H1 (cell line): Measurements from ENCODE around the gene GAK. TPM values are rescaled to one million over a fixed set of nuclear protein-coding genes. Genes with fewer than 3 reads are reported as not detected.

Experiments
- CTCF ChIA-PET: fragments of 300-600 bp; sonication (Branson Sonifier 250); formaldehyde crosslinking; loops from one replicate; lab custom pipeline; 2021; ENCODE audit not compliant: partially characterized antibody; lab: Charles Lee
- POLR2A ChIA-PET: fragments of 300-600 bp; sonication (Branson Sonifier 250); formaldehyde crosslinking; loops from one replicate; lab custom pipeline; 2021; ENCODE audit warnings: inconsistent platforms; ENCODE audit not compliant: partially characterized antibody; lab: Charles Lee
- DNase-seq, 2 experiments: peaks; one replicate each; pipeline versions ENCODE4 v3.0.0 to v3.0.0-alpha.2; 2010 to 2022; ENCODE audit warnings: low spot score in 2 of 2, low read depth in 1 of 2, mixed read lengths in 1 of 2
- FAIRE-seq: peaks from 2 replicates; lab custom pipeline; 2011; peaks lifted over from hg19 to GRCh38; lab: Jason Lieb, UNC
- H2AFZ ChIP-seq: 2 replicates; pipeline ENCODE4 v1.8.1; 2012; ENCODE audit warnings: low read length, inconsistent platforms
- H2AK5ac ChIP-seq: 2 replicates; pipeline ENCODE4 v1.6.1; 2013; ENCODE audit warnings: low read depth, low read length
- H2BK120ac ChIP-seq: replicated peaks from 2 replicates; pipeline ENCODE3; 2013; ENCODE audit warnings: low read depth, low read length, inconsistent platforms
- H2BK12ac ChIP-seq: 2 replicates; pipeline ENCODE4 v1.6.1; 2013; ENCODE audit warnings: low read depth, low read length
- H2BK15ac ChIP-seq: 2 replicates; pipeline ENCODE4 v1.6.1; 2013; ENCODE audit warnings: low read length
- H2BK20ac ChIP-seq: 2 replicates; pipeline ENCODE4 v1.6.1; 2013; ENCODE audit warnings: low read length
- H2BK5ac ChIP-seq: 2 replicates; pipeline ENCODE4 v1.6.1; 2013; ENCODE audit warnings: low read depth, low read length
- H3K14ac ChIP-seq: 2 replicates; pipeline ENCODE4 v1.6.1; 2013; ENCODE audit warnings: inconsistent platforms; ENCODE audit not compliant: insufficient read length
- H3K18ac ChIP-seq: 2 replicates; pipeline ENCODE4 v1.6.1; 2013; ENCODE audit warnings: low read length; ENCODE audit errors: extremely low read depth
- H3K23ac ChIP-seq: 2 replicates; pipeline ENCODE4 v1.6.1; 2013; ENCODE audit warnings: inconsistent platforms; ENCODE audit not compliant: insufficient read length
- H3K23me2 ChIP-seq: 2 replicates; pipeline ENCODE4 v1.6.1; 2013; ENCODE audit warnings: low read depth, low read length
- H3K27ac ChIP-seq: 2 replicates; pipeline ENCODE4 v1.6.1; 2011; ENCODE audit warnings: low read depth, low read length, inconsistent platforms
- H3K27me3 ChIP-seq, 4 experiments: replicated peaks in 1 of 4; 1 replicate in 1 of 4; 2 replicates in 3 of 4; pipeline versions ENCODE4 v1.6.1 to v1.8.1; 2011 to 2013; ENCODE audit warnings: low read length in 3 of 4, mild to moderate bottlenecking in 3 of 4, inconsistent platforms in 2 of 4, mixed read lengths in 2 of 4, moderate library complexity in 1 of 4; ENCODE audit not compliant: control insufficient read depth in 3 of 4, insufficient read depth in 3 of 4; ENCODE audit errors: extremely low read depth in 1 of 4
- H3K36me3 ChIP-seq, 4 experiments: 2 replicates each; pipeline versions ENCODE4 v1.6.1 to v1.8.1; 2011 to 2013; ENCODE audit warnings: mild to moderate bottlenecking in 4 of 4, low read length in 3 of 4, moderate library complexity in 2 of 4, control low read depth in 1 of 4, inconsistent platforms in 1 of 4; ENCODE audit not compliant: insufficient read depth in 4 of 4, control insufficient read depth in 2 of 4
- H3K4ac ChIP-seq: replicated peaks from 2 replicates; pipeline ENCODE3; 2013; ENCODE audit warnings: low read length, low read depth, mixed read lengths, inconsistent platforms; ENCODE audit not compliant: insufficient read length
- H3K4me1 ChIP-seq, 4 experiments: replicated peaks in 1 of 4; 1 replicate in 1 of 4; 2 replicates in 3 of 4; pipeline versions ENCODE4 v1.6.1 to v1.8.1; 2011 to 2013; ENCODE audit warnings: low read length in 3 of 4, inconsistent platforms in 2 of 4, mixed read lengths in 1 of 4; ENCODE audit not compliant: insufficient read depth in 4 of 4, control insufficient read depth in 3 of 4
- H3K4me2 ChIP-seq, 2 experiments: 2 replicates each; pipeline versions ENCODE4 v1.6.1 to v1.8.1; 2011 to 2013; ENCODE audit warnings: low read depth in 2 of 2, low read length in 2 of 2, control low read depth in 1 of 2, inconsistent platforms in 1 of 2, mild to moderate bottlenecking in 1 of 2; ENCODE audit not compliant: insufficient read depth in 1 of 2
- H3K4me3 ChIP-seq, 4 experiments: fragments of 200-600, 300-600 bp in 1 of 4; sonication (generic), shearing (Covaris generic), sonication (Bioruptor Twin) in 1 of 4; 2 replicates each; pipeline versions ENCODE4 v1.5.1 to v1.8.1; 2011 to 2016; ENCODE audit warnings: low read length in 4 of 4, low read depth in 3 of 4, control low read depth in 2 of 4, inconsistent platforms in 2 of 4, mild to moderate bottlenecking in 2 of 4, mixed read lengths in 1 of 4, moderate library complexity in 1 of 4; ENCODE audit not compliant: insufficient read depth in 2 of 4; ENCODE audit errors: extremely low read depth in 1 of 4
- H3K56ac ChIP-seq: replicated peaks from 2 replicates; pipeline ENCODE3; 2013; ENCODE audit warnings: low read depth, mild to moderate bottlenecking, mixed read lengths, low read length, inconsistent platforms; ENCODE audit not compliant: insufficient read length
- H3K79me1 ChIP-seq: 2 replicates; pipeline ENCODE4 v1.6.1; 2013; ENCODE audit warnings: low read depth, low read length, control low read depth
- H3K79me2 ChIP-seq, 2 experiments: 2 replicates each; pipeline versions ENCODE4 v1.6.1 to v1.8.1; 2012 to 2013; ENCODE audit warnings: low read length in 2 of 2, mild to moderate bottlenecking in 2 of 2, inconsistent platforms in 1 of 2; ENCODE audit not compliant: insufficient read depth in 2 of 2, control insufficient read depth in 1 of 2
- H3K9ac ChIP-seq, 4 experiments: replicated peaks in 1 of 4; 1 replicate in 1 of 4; 2 replicates in 3 of 4; pipeline versions ENCODE4 v1.6.1 to v1.8.1; 2011 to 2013; ENCODE audit warnings: low read depth in 3 of 4, low read length in 3 of 4, control low read depth in 2 of 4, mild to moderate bottlenecking in 2 of 4, moderate library complexity in 2 of 4, inconsistent platforms in 1 of 4; ENCODE audit errors: extremely low read depth in 1 of 4
- H3K9me3 ChIP-seq, 2 experiments: 2 replicates each; pipeline versions ENCODE4 v1.6.1 to v1.8.1; 2012 to 2013; ENCODE audit warnings: mild to moderate bottlenecking in 2 of 2, moderate library complexity in 2 of 2, control low read depth in 1 of 2, inconsistent platforms in 1 of 2, low read depth in 1 of 2, low read length in 1 of 2, mixed read lengths in 1 of 2; ENCODE audit not compliant: insufficient read depth in 2 of 2
- H4K20me1 ChIP-seq, 2 experiments: replicated peaks in 1 of 2; 2 replicates each; pipeline versions ENCODE3 to v1.8.1; 2011 to 2013; ENCODE audit warnings: inconsistent platforms in 2 of 2, low read length in 2 of 2, mild to moderate bottlenecking in 1 of 2; ENCODE audit not compliant: insufficient read depth in 2 of 2, control insufficient read depth in 1 of 2
- H4K5ac ChIP-seq: 2 replicates; pipeline ENCODE4 v1.6.1; 2013; ENCODE audit warnings: low read length, low read depth, mixed read lengths, inconsistent platforms; ENCODE audit not compliant: insufficient read length
- H4K8ac ChIP-seq: 2 replicates; pipeline ENCODE4 v1.8.0; 2013; ENCODE audit warnings: mild to moderate bottlenecking, moderate library complexity, low read length, inconsistent platforms; ENCODE audit not compliant: insufficient read depth; ENCODE audit errors: extremely low read depth
- H4K91ac ChIP-seq: replicated peaks from 2 replicates; pipeline ENCODE3; 2013; ENCODE audit warnings: low read length, mixed read lengths, inconsistent platforms; ENCODE audit not compliant: insufficient read length
- ASH2L ChIP-seq: fragments of 200-600, 300-600 bp; sonication (generic); IDR thresholded peaks from one replicate; pipeline ENCODE4 v1.7.1; 2017; ENCODE audit warnings: low read length
- ATF2 ChIP-seq: IDR thresholded peaks from 2 replicates; pipeline ENCODE4 v1.6.1; 2012; ENCODE audit warnings: low read length, inconsistent platforms
- CREB1 ChIP-seq: IDR thresholded peaks from 2 replicates; pipeline ENCODE4 v1.6.1; 2012; ENCODE audit warnings: inconsistent platforms
- RAD21 ChIP-seq, 2 experiments: IDR thresholded peaks in 1 of 2; conservative IDR thresholded peaks in 1 of 2; 2 replicates each; pipeline ENCODE4 v1.6.1; 2011; ENCODE audit warnings: low read depth in 2 of 2, low read length in 2 of 2, improper control_type of control experiment in 1 of 2, inconsistent platforms in 1 of 2, mild to moderate bottlenecking in 1 of 2, moderate library complexity in 1 of 2
- SP4 ChIP-seq: IDR thresholded peaks from 2 replicates; pipeline ENCODE4 v1.6.1; 2012; ENCODE audit warnings: low read length, inconsistent platforms
- WGBS, 2 experiments: shearing (Covaris generic) in 1 of 2; methylation state at CpG; one replicate each; pipeline versions ENCODE4 v1.1.6 to v1.1.7; 2013 to 2015; ENCODE audit warnings: low lambda C conversion rate in 2 of 2, mixed read lengths in 2 of 2, inconsistent platforms in 1 of 2, low coverage in 1 of 2, missing lambda C conversion rate in 1 of 2; ENCODE audit not compliant: insufficient replicate concordance in 2 of 2, insufficient coverage in 1 of 2, insufficient read length in 1 of 2; ENCODE audit errors: extremely low coverage in 1 of 2, missing lambda C conversion rate in 1 of 2; 5-methylcytosine and 5-hydroxymethylcytosine counted together
- polyA plus RNA-seq, 7 experiments: library from polyadenylated mRNA; depleted of rRNA in 3 of 7; stranded (reverse) in 5 of 7; unstranded in 2 of 7; fragments of >200 nt in 5 of 7; fragments of 200-250 nt in 2 of 7; gene quantifications; 1 replicate in 5 of 7; 2 replicates in 1 of 7; 4 replicates in 1 of 7; pipeline versions ENCODE4 v1.2.1 to v1.2.3, GENCODE V29; 2011 to 2013; ENCODE audit warnings: missing spikeins in 2 of 7, mixed read lengths in 2 of 7
- total RNA-seq: library from RNA; stranded (reverse); fragmentation: NEBNext Ultra II Directional; extraction: Animal tissue kit (Norgen Biotek cat#: 25700); gene quantifications from 2 replicates; pipeline ENCODE4 v1.2.1, GENCODE V29; 2021

The GAK gene
- total and polyA plus RNA-seq, 2 of the 8 experiments (the other 6 are each of a cell fraction or from before 2014, with no cell fraction given), result 31.5 to 70.8 TPM

- H3K36me3 ChIP-seq, result peaks cover 0 to 7% (median 3%) of the 10 kb centered on the region in 4 experiments; a peak in 3 of 8 replicates
- no peak overlapping the region for H3K18ac ChIP-seq
- peaks cover 13% of the 10 kb centered on the region for H3K79me1 ChIP-seq
- H3K23me2 ChIP-seq, result no peaks in the 10 kb centered on the region
- peaks cover 12 to 54% of the 10 kb centered on the region in 2 experiments for H3K79me2 ChIP-seq
- H3K23ac ChIP-seq, result no peak overlapping the region
- H4K5ac ChIP-seq, result no peak overlapping the region
- TF ChIP-seq RAD21 (IDR thresholded peaks at IDR 0.05 in 1 of 2, conservative IDR thresholded peaks at IDR 0.05 in 1 of 2; ENCODE audit: low read depth in 2 of 2, low read length in 2 of 2), result no peak
- no peak for TF ChIP-seq CREB1
- no peak for TF ChIP-seq ATF2
- no peak for TF ChIP-seq SP4
- TF ChIP-seq ASH2L, result no peak
- TF ChIP-seq, all 59 proteins: peak for 0
- Histone ChIP-seq H3K4ac (no peak overlapping the region), H2BK120ac (no peak overlapping the region), H2BK20ac (no peak overlapping the region), H2BK12ac (no peak overlapping the region), H4K20me1 (peaks cover 6 to 12% of the 10 kb centered on the region in 2 experiments), H2BK15ac (no peak overlapping the region), H3K9ac (no peak overlapping the region), H2AK5ac (no peak overlapping the region), H3K4me3 (no peak overlapping the region), H3K14ac (no peak overlapping the region), H2AFZ (no peak overlapping the region), H3K4me1 (no peaks in the 10 kb centered on the region), H4K91ac (no peak overlapping the region), H3K27me3 (no peaks in the 10 kb centered on the region), H3K27ac (no peak overlapping the region), H2BK5ac (no peak overlapping the region), H3K56ac (no peak overlapping the region), H4K8ac (no peak overlapping the region), H3K4me2 (no peak overlapping the region), H3K9me3 (no peaks in the 10 kb centered on the region)
- 78% methylated on average over 8 of the region's 8 CpGs; no CpG with 5 or more reads in 1 of the 2 experiments for WGBS, 2 experiments
- ChIA-PET POLR2A (no interaction called here), CTCF (interaction anchor here (0.8 kb wide), 1 partner anchor 14 kb away, joined by 3 read pairs; no protein-coding TSS in a partner anchor)
- DNase-seq (no peak), FAIRE-seq (no peak)
Measured at GRCh38 chr4:915595-915994, 16.5 kb downstream of the GAK start.
